PC-3 (cell line): ENCODE results near the gene RAB11FIP4.

Experiments used
- CTCF ChIP-seq: fragments of 300-600 bp; sonication (generic); conservative IDR thresholded peaks from 2 replicates; pipeline ENCODE4 v1.5.1; 2017; ENCODE audit warnings: antibody characterized with exemption, low read depth, mild to moderate bottlenecking, low read length
- EZH2 ChIP-seq: fragments of 300-600 bp; sonication (generic); IDR thresholded peaks from one replicate; pipeline ENCODE4 v1.6.1; 2017; ENCODE audit warnings: antibody characterized with exemption, mild to moderate bottlenecking, low read length; ENCODE audit not compliant: unreplicated experiment

- TF ChIP-seq CTCF (no peak), EZH2 (no peak)
Observed at GRCh38 chr17:31357839-31358394, 33.6 kb upstream of the RAB11FIP4 start.
